Heart left ventricle (tissue), 13 donors: ENCODE data around the gene COBL.

Experiments used
- POLR2A ChIP-seq, 2 donors: fragments of 450-650 bp; IDR thresholded peaks; one replicate each; pipeline ENCODE4 v1.6.1; 2017; ENCODE audit warnings: antibody characterized with exemption in 2 of 2, mild to moderate bottlenecking in 2 of 2, moderate library complexity in 2 of 2
- TF ChIP-seq, protein P1 (sequence below), 12 donors: fragments of 200-600 bp; sonication (generic) in 4 of 12; IDR thresholded peaks; one replicate each; pipeline versions ENCODE4 v1.5.0 to v1.8.0; 2018 to 2022; ENCODE audit warnings: antibody characterized with exemption in 12 of 12, mild to moderate bottlenecking in 5 of 12
- donor health status: ischemic (EF 13 %, LVEDD 7.1; RV severe dilation, severe dysfunction).
- donor health status: DM: no; HTN: yes; CAD: no.
- donor health status: DM: no; HTN: no; CAD: no.
- donor health status: ischemic (EF 25% LVEDD 6.9; RV normal size, moderate dysfunction).
- donor health status: ischemic (EF 25% LVEDD 5.7; RV mildly dilated, moderate dysfunction).
- donor health status: ischemic (EF 35%, LVEDD 5.7; RV mildly dilated, moderate dysfunction).
- donor health status: nonischemic (EF 11% LVEDD 7.7; RV severe dilation, severe dysfunction).
- donor health status: DM: yes; HTN: yes; CAD: no.
- donor health status: PGD.
- donor health status: ischemic (EF 29% LVEDD 5.4; RV normal size, mild dysfunction).
- donor health status: nonischemic (EF 23%, LVEDD 6.1; RV moderate dilation, normal function).

GRCh38 chr7:51053160-51053925 lies 263.3 kb downstream of the COBL start:
- TF ChIP-seq, protein P1, sequence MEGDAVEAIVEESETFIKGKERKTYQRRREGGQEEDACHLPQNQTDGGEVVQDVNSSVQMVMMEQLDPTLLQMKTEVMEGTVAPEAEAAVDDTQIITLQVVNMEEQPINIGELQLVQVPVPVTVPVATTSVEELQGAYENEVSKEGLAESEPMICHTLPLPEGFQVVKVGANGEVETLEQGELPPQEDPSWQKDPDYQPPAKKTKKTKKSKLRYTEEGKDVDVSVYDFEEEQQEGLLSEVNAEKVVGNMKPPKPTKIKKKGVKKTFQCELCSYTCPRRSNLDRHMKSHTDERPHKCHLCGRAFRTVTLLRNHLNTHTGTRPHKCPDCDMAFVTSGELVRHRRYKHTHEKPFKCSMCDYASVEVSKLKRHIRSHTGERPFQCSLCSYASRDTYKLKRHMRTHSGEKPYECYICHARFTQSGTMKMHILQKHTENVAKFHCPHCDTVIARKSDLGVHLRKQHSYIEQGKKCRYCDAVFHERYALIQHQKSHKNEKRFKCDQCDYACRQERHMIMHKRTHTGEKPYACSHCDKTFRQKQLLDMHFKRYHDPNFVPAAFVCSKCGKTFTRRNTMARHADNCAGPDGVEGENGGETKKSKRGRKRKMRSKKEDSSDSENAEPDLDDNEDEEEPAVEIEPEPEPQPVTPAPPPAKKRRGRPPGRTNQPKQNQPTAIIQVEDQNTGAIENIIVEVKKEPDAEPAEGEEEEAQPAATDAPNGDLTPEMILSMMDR (IDR thresholded peaks at IDR 0.05): no peak
- no peak for TF ChIP-seq POLR2A (IDR thresholded peaks at IDR 0.05)
